Peyer's patch (tissue), 4 donors: ENCODE measurements around the gene KCNQ1. TPM values are rescaled to one million over a fixed set of nuclear protein-coding genes. Genes with fewer than 3 reads are reported as not detected.

Experiments
- DNase-seq, 3 donors: peaks; one replicate each; pipeline ENCODE4 v3.0.0-alpha.2; 2017 to 2019
- H3K27ac ChIP-seq, 4 donors: fragments of 200-600 bp; sonication (generic); one replicate each; pipeline ENCODE4 v1.5.1; 2016 to 2019
- H3K27me3 ChIP-seq, 2 donors: fragments of 200-600 bp; sonication (generic); one replicate each; pipeline ENCODE4 v1.5.1; 2019
- H3K36me3 ChIP-seq, 3 donors: fragments of 200-600 bp; sonication (generic); one replicate each; pipeline ENCODE4 v1.5.1; 2016 to 2019
- H3K4me1 ChIP-seq, 4 donors: fragments of 200-600 bp; sonication (generic); one replicate each; pipeline ENCODE4 v1.5.1; 2016 to 2019
- H3K4me3 ChIP-seq, 4 donors: fragments of 200-600 bp; sonication (generic); 1 replicate in 3 of 4; 2 replicates in 1 of 4; pipeline ENCODE4 v1.5.1; 2016 to 2019; ENCODE audit warnings: mild to moderate bottlenecking in 1 of 4
- H3K9me3 ChIP-seq, 4 donors: fragments of 200-600 bp; sonication (generic); one replicate each; pipeline ENCODE4 v1.5.1; 2016 to 2019; ENCODE audit warnings: mild to moderate bottlenecking in 1 of 4
- CTCF ChIP-seq, 6 experiments: fragments of 450-650 bp in 4 of 6; fragments of 200-600 bp in 2 of 6; sonication (generic) in 1 of 6; IDR thresholded peaks; one replicate each; pipeline ENCODE4 v1.5.1; 2017 to 2019; ENCODE audit warnings: antibody characterized with exemption in 6 of 6, mild to moderate bottlenecking in 3 of 6, moderate library complexity in 1 of 6
- POLR2A ChIP-seq, 2 donors: fragments of 450-650 bp; IDR thresholded peaks; one replicate each; pipeline ENCODE4 v1.5.1; 2017; ENCODE audit warnings: antibody characterized with exemption in 2 of 2, mild to moderate bottlenecking in 2 of 2, moderate library complexity in 2 of 2
- total RNA-seq, 4 donors: library from RNA; depleted of rRNA; stranded (reverse); fragments of >200 nt; gene quantifications; one replicate each; pipeline ENCODE4 v1.1.0, GENCODE V29; 2016

The KCNQ1 gene
- total RNA-seq, 4 donors from 2014 or later, result 50.6 to 66.4 (median 54.2) TPM

GRCh38 chr11:2577991-2578928 lies 133.5 kb downstream of the KCNQ1 start:
- Histone ChIP-seq H3K27ac (no peak overlapping the region), H3K27me3 (no peaks in the 10 kb centered on the region), H3K36me3 (no peaks in the 10 kb centered on the region), H3K4me1 (peaks cover 0 to 13% (median 0%) of the 10 kb centered on the region in 4 donors), H3K9me3 (no peaks in the 10 kb centered on the region), H3K4me3 (no peak overlapping the region)
- TF ChIP-seq POLR2A (IDR thresholded peaks at IDR 0.05) (no peak), CTCF (IDR thresholded peaks at IDR 0.05) (no peak)
- peak; percentile 6 to 44 (median 36) for DNase-seq

DNA sequence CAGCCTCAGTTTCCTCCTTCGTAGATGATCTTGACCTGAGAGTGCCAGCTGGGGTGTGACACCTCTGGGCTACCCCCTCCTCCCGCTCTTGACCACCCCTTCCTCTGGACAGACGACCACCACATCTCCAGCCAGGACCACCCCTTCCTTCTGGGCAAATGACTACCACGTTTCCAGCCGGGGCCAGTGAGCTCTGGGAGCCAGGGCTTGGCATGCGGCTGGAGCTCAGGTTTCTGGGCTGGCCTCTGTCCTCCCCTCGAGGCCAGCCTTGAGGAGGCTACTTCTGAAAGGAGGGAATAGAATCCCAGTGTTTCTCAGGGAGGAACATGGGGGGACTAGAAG lies 134.1 kb downstream of the KCNQ1 start:
- no peaks in the 10 kb centered on the region for H3K36me3 ChIP-seq
- H3K27me3 ChIP-seq, result no peaks in the 10 kb centered on the region
- no peak overlapping the region for H3K4me3 ChIP-seq
- H3K9me3 ChIP-seq, result no peaks in the 10 kb centered on the region
- peaks cover 0 to 13% (median 0%) of the 10 kb centered on the region in 4 donors for H3K4me1 ChIP-seq
- TF ChIP-seq POLR2A (IDR thresholded peaks at IDR 0.05) (no peak), CTCF (IDR thresholded peaks at IDR 0.05) (no peak)
- H3K27ac ChIP-seq, result no peak overlapping the region
- peak in 2 of 3 donors; percentile 9 to 38 for DNase-seq

DNA sequence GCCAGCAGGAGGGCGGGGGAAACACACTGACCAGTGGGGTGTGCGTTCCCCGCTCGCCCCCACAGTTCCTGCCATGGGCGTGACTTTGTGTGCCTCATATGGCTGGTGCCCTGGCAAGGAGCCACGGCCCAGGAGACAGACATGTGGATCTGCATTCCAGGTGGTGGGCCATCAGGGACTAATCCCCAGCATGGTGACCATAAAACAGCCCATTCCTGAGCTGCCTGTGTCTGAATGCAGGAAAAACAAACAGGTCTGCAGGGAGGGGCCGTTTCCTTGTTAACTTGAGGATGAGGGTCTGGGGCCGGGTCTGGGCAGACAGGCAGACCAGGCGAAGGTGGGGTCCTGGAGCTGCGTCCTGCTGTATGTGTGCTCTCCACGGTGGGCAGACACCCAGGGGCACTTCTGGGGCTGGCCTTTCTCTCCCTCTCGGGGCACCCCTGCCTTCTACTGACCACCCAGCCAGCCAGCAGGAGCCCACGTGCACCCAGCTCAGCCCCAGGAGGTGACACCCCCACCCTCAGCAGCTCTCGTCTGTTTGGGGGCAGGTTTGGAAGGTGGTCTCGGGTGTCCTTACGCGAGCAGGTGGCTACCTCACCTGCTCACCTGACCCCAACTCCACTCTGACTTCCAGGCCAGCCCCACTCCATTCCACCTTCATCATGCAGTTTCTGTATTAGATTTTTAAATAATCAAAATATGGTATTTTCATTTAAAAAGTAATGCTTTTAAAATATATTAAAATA lies 134.7 kb downstream of the KCNQ1 start:
- Histone ChIP-seq H3K27me3 (no peaks in the 10 kb centered on the region), H3K27ac (no peak overlapping the region), H3K4me3 (no peak overlapping the region), H3K36me3 (no peaks in the 10 kb centered on the region), H3K4me1 (peaks cover 0 to 13% (median 0%) of the 10 kb centered on the region in 4 donors), H3K9me3 (no peaks in the 10 kb centered on the region)
- DNase-seq, result peak; percentile 15 to 48 (median 45)
- TF ChIP-seq CTCF (IDR thresholded peaks at IDR 0.05) (no peak), POLR2A (IDR thresholded peaks at IDR 0.05) (no peak)

- H3K36me3 ChIP-seq, result no peaks in the 10 kb centered on the region
- H3K9me3 ChIP-seq, result no peaks in the 10 kb centered on the region
- no peak overlapping the region for H3K4me3 ChIP-seq
- H3K4me1 ChIP-seq, result peaks cover 0 to 8% (median 0%) of the 10 kb centered on the region in 4 donors
- TF ChIP-seq POLR2A (IDR thresholded peaks at IDR 0.05) (no peak), CTCF (IDR thresholded peaks at IDR 0.05) (no peak)
- no peaks in the 10 kb centered on the region for H3K27me3 ChIP-seq
- peak in 2 of 3 donors; percentile 14 to 24 for DNase-seq
- H3K27ac ChIP-seq, result no peak overlapping the region
These were observed 135.2 kb downstream of the KCNQ1 start for GRCh38 chr11:2580061-2580421.

DNA sequence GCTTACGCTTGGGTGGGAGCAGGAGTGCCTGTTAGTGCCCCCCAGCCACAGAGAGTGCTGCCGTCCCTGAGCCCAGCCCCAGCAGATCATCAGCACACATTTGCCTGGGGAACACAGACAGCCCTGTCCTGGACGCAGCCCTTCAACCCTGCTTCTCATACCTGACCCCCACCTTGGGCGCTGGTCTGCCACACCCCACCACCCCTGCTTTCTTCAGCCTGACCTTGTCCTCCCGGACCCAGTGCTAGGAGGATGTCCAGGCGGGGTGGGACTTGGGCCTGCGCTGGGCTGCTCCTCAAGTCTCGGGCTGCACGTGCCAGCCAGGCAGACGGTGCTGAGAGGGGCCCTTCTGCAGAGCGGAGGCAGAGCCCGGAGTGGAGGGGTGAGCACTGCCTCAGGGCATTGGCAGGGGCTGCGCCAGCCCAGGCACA lies 135.8 kb downstream of the KCNQ1 start:
- peak; percentile 11 to 38 (median 37) for DNase-seq
- Histone ChIP-seq H3K27ac (no peak overlapping the region), H3K27me3 (no peaks in the 10 kb centered on the region), H3K9me3 (no peaks in the 10 kb centered on the region), H3K36me3 (no peaks in the 10 kb centered on the region), H3K4me3 (no peak overlapping the region), H3K4me1 (peaks cover 0 to 2% (median 0%) of the 10 kb centered on the region in 4 donors)
- TF ChIP-seq CTCF (IDR thresholded peaks at IDR 0.05) (no peak), POLR2A (IDR thresholded peaks at IDR 0.05) (no peak)
